Stimulated activated CD4-positive, alpha-beta T cell treated with anti-CD3 and anti-CD28 coated beads, Interleukin-12 subunit alpha, Interleukin-12 subunit beta, amount 100 ng/mL, for 24 hours (primary cell): ENCODE results near the gene CPPED1.

Source experiments
- DNase-seq, 2 experiments: peaks; one replicate each; pipeline ENCODE4 v3.0.0-alpha.2; 2020; ENCODE audit warnings: low read depth in 2 of 2

CPPED1 gene

DNA sequence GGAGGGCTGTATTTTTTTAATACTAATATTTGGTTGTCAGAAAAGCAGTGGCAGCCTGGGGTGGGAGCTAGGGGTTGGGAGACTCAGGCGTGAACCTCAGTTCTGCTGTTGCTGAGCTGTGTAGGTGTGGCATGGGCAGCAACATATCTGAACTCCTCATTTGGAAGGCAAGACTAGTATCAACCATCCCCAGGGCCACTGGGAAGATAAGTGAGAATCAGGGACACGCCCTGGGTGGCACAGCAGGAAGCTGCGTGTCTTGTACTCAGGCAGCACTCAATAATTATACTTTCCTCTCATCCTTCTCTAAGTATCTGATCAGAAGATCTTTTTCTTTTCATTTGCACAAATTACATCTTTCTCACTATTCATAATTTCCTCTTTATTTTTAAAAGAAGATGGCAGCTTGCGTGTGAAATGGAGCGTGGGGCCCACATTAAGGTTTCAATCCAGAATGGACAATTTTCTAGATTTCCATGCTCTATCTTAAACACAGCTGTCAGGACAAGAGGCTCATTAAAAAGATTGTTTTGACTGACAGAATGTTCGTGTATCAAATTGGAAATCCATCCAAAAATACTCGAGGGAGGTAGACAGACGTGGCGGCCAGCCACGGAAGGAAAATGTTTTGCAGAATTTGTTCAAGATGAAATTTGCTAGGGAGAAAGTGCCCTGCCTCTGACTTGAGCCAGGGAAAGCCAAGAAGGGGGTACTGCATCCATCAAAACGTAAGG lies 121.1 kb downstream of the CPPED1 start:
- no peak for DNase-seq

DNA sequence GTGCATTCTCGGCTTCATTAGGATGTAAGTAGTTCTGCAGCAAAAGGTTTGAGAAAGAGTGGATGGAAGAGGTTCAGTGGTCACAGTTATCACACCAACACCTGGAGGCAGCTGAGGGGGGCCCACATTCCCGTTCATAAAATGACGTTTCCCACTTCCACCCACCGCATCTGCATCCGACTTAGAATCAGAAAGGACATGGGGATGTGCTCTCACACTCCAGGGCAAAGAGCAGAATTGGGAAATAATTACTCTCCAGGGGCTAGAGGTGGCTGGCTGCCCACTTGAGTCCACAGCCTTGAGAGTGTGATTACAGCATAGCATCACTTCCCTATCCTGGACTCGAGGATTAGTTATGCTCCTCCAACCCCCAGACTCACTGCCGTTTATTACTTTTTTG lies 122.0 kb downstream of the CPPED1 start:
- DNase-seq, result no peak

DNA sequence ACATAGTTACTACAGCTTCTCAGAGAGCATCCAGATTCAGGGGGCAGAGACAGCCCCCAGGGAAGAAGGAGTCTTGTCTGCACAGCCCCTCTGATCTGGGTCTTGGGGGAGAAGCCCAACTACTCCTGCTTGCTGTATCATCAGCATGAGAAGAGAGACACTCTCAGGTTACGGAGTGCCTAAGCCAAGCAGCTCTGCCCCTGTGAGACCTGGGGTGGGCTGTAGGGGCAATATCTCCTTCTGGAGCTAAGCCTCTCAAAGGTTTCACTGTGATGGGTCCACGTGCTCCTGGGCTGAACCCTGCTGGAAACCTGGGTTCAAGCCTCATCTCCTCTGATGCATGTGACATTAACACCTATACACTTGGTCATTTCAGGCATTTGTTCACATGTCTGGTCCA lies 123.2 kb downstream of the CPPED1 start:
- DNase-seq, result no peak

DNA sequence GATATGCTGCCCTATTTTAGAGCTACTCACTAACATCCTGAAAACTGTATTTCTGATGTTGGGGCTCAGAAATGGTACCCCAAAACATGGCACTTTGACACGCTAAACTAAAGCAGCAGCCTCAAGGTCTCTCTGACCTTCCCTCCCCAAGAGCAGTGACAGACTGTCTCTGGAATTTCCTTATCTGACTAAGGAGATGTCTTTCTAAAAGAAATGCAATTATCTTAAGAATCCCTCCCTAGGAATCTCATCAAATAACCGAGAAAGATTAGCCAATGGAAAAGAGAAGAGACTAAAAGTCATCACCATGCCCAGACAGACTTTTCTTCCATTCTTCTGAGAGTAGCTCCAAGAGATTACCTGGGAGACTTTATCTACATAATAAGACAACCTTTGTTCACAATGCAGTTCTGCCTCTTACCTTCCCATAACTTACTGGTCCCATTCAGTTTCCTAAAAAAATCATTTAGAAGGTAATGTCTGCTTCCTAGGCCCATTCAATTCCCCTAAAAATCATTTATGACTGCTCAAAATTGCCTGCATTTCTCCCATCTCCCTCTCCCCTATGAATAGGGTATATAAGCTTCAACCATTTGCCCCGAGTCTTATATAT lies 123.9 kb downstream of the CPPED1 start:
- no peak for DNase-seq

DNA sequence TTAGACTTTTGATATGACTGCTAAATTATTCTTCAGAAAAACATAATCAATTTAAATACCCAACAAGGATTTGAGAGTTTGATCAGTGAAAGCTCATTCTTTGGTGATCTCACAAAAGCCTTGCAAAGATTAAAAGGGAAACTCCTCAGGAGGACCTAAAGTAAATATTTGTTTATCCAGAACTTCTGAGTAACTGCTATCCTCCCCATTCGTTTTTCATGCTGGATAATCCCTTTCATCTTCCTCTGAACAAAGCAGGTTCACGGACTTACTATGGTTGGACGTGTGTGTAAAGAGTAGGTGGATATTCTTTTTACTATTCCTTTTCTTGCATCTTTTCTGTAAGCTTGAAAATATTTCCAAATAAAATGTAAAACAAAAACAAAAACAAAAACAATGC lies 124.7 kb downstream of the CPPED1 start:
- DNase-seq, result no peak

DNA sequence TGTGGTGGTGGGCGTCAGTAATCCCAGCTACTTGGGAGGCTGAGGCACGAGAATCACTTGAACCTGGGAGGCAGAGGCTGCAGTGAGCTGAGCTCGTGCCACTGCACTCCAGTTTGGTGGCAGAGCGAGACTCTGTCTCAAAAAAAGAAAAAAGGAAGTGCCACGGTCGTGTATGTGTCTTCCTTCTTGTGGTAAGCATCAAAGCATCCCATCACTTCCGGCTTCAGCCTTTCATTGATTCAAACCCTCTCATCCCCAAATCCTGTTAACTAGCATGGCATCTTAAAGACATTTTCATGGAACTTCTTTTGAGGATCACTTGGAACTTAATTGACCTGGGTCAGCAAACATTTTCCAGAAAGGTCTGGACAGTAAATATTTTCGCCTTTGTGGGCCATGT lies 126.2 kb downstream of the CPPED1 start:
- no peak for DNase-seq

DNA sequence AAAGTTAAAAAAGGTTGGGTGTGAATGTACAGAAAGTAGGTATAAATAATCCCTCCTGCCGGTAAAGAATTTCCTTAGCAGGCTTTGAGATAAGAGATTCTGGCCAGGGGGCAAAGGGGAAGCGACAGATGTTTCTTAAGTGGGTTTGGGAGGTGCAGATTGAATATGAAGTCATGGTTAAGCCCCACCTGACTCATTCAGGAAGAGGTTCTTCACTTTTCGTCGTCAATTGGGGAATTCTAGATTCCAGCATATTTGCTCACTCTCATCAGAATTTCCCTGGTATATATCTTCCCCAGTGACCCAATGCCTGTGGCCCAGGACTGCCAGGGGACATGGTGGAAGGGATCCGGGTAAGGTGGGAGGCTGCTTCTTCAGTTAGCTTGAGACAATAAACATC lies 127.8 kb downstream of the CPPED1 start:
- DNase-seq, result no peak

DNA sequence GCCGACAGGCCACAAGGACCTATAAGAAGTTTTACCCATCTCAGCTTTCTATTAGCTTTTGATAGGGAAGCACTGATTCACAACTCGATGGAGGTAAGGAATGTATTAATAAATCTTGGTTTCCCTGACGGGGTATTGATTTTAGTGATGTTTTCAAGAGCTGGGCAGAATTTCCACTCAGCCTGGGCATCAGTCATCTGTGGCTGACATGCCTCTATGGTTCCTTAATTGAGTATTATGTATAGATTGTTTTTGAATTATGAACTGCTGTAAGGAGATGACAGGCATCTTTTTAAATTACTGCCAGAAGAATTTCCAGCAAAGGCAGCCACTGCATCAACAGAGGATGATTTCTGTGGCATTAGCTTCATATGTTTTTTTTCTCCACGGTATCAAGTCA lies 128.6 kb downstream of the CPPED1 start:
- no peak for DNase-seq

DNA sequence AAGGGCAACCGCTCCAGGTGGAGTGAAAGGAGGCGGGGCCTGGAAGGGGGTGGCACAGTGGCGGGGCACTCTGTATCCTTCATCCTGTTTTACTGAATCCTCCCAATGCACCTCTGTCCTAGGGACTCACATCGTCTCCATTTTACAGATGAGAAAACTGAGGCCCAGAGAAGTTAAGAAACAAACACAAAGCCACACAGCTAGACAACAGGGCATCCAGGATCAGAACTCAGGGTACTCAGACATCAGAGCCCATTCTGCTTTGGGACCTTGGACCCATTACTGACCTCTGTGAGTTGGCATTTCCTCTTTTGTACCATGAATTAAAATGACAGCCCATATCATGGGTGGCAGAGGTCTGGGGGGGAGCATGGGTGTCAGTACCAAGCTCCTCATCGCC lies 129.2 kb downstream of the CPPED1 start:
- no peak for DNase-seq

DNA sequence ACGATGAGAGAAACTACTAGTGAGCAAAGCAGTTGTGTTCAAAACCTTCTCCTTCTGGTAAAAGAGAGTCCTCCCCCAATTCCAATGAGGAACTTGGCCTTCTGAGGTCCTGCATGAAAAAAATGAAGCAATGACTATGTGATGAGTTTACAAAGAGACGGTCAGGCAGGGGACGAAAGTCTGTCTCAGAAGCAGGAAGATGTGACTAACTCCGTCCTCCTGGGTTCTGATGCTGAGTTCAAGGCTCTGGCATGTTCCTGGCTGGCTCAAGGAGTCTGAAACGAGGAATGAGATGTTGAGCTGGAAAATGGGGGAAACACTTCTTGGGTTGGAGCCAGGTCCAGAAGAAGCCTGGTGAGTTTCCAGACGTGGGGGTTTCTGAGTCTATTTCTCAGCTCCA lies 129.6 kb downstream of the CPPED1 start:
- no peak for DNase-seq

DNA sequence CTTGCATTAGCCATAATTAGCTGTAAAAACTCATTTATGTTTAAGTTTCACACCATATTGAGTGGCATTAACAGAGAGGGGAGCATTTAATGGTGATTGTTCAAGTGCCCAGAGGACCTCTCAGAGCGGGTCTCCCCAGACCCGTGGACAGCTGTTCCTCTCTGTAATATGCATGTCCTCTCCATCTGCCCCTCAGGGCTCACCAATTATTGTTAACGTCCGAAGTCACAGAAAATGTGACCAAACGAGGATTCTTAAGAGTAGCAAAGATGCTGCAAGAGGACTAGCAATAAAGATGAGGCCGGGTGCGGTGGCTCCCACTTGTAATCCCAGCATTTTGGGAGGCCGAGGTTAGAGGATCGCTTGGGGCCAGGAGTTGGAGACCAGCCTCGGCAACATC lies 130.2 kb downstream of the CPPED1 start:
- no peak for DNase-seq

DNA sequence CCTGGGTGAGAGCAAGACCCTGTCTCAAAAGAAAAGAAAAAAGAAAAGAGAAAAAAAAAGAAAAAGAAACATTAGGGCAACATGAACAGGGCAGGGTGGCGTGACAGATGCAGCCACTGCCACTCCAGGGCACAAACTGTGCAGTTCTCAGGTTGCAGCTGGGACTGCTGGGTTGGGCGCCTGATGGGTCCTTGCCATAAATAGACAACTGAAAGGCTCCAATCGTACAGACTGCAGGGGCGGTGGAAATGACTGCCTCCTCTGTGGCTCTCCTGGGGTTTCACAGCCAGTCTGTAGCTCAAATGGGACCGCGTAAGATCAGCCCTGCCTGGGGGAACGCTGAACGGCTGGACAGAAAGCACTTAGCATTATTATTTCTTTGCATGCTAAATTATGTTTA lies 130.7 kb downstream of the CPPED1 start:
- no peak for DNase-seq

DNA sequence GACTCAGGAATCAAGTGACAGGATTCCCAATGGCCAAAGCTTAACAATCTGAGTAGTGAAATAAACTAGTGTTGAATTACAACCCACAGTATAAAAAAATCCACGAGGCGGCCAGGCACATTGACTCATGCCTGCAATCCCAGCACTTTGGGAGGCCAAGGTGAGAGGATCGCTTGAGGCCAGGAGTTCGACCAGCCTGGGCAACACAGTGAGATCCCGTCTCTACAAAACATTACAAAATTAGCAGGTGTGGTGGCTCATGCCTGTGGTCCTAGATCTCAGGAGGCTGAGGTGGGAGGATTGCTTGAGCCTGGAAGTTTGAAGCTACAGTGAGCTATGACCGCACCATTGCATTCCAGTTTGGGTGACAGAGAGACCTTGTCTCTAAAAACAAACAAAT lies 133.8 kb downstream of the CPPED1 start:
- no peak for DNase-seq

DNA sequence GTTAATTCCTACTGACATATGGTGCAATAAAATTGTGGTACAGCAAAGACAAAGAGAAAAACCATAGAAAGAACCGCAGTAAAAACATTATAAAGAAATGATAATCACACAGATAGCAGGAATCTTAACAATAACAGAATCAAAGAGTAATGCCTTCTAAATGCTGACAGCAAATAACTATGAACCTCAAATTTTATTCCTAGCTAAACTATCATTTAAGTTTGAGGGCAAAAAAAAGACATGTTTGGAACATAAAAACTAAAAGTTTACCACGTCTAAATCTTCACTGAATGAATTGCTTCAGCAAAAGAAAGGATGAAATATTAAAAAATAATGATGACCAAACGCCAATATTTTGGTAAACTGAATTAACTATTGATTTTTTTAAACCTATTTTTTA lies 135.8 kb downstream of the CPPED1 start:
- DNase-seq, result no peak

DNA sequence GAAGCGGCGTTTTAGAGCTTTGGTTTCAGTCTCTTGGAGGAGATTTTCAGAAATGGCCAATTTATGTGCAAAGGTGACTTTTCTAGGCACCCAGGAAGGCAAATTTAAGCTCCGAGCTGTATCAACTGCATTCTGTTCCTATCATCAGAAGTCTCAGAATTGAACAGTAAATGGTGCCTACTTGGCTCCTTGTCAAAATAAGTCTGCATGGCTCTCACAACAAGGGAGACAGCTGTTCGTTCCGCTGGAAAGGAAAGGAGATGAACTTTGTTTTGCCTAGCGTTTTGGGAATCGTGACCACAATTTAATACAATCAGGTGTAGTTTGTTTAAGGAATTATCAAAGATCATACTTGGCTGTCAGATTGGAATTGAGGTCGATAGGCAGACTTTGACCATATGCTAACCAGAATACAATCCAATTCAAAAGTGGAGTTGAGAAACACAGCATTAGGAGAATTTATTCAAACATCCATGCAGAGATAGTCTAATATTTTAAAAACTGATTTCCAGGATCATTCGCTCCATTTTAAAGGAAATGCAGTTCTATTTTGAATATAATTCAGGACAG lies 139.4 kb downstream of the CPPED1 start:
- DNase-seq, result no peak

DNA sequence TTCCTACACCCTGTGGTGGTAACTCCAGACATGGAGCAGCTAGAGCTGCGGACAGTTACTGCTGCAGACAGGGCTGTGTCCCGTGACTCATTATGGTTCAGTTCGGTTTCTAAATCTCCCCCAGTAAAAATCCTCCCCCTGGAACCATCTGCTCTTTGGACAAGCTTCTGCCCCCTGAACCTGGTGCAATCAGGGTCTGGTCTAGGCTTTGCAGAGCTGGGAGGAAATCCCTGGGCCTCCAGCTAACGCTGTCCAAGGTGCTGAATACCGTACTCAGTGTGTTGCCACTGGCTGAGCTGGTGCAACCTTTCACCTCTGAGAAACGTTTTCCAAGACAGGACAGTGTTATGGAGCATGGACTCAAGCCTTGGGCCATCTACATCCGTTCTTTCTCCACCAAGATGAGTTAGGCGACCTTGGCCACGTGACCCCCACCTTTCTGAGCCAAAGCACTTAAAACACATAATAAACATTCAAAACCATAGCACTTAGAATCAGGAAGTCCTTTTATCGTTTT lies 142.0 kb downstream of the CPPED1 start:
- no peak for DNase-seq

DNA sequence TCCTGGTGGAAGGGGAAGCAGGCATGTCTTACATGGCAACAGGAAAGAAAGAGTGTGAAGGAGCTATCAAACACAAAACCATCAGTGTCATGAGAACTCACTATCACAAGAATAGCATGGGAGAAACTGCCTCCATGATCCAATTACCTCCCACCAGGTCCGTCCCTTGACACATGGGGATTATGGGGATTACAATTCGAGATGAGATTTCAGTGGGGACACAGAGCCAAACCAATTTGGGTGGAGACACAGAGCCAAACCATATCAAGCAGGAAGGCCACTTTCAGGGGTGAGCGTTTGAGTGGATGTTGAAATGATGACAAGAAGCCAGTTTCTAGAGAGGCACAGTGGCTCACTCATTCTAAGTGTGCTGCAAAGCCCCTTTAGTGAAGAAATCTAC lies 143.8 kb downstream of the CPPED1 start:
- DNase-seq, result no peak

DNA sequence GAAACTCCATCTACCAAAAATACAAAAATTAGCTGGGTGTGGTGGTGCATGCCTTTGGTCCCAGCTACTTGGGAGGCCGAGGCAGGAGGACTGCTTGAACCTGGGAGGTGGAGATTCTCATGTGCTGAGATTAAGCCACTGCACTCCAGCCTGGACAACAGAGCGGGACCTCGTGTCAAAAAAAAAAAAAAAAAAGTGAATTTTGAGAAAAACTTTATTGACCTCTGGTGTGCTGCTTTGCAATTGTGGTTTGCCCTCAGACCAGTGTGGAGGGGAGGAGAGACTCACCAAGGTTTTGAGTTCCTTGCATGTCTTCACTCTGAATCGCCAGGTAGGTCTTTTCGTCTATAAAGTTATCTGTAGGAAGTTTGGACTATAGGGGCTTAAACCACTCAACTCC lies 145.2 kb downstream of the CPPED1 start:
- DNase-seq, result no peak

DNA sequence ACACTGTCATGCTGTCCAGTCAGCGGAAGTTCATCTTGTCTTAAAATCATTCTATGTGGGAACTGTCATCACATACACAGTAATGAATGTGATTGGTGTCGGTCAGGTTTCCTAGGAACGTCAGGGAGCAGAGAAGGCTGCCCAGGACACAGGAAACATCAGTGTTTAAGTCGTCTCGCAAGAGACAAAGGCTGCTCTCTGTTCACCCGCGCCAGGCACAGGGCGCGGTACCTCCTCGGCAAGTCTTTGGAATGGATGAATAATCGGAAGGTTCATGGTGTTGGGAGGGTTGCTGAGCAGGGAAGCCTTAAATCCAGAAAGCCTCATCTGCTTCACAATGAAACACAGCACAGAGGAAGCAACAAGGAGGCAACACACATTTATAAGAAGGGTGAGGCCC lies 148.2 kb downstream of the CPPED1 start:
- DNase-seq, result no peak

DNA sequence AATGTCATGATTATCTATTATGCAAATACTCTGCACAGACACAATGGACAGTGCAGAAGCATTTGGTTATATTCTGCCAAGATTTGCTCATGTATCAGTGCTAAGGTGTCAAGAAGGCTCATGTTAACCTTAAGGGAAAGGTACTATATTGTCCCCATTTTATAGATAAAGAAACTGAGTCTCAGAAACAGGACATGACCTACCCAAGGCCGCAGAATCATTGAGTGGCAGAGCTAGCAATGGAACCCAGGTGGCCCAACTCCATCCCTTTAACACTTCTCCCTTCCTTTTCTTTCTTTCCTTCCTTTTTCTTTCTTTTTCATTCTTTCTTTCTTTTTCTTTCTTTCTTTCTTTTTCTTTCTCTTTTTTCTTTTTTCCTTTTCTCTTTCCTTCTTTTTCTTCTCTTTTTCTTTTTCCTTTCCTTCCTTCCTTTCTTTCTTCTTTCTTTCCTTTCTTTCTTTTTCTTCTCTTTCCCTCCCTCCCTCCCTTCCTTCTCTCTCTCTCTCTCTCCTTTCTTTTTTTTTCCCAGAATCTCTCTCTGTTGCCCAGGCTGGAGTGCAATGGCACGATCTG lies 149.8 kb downstream of the CPPED1 start:
- DNase-seq, result no peak

DNA sequence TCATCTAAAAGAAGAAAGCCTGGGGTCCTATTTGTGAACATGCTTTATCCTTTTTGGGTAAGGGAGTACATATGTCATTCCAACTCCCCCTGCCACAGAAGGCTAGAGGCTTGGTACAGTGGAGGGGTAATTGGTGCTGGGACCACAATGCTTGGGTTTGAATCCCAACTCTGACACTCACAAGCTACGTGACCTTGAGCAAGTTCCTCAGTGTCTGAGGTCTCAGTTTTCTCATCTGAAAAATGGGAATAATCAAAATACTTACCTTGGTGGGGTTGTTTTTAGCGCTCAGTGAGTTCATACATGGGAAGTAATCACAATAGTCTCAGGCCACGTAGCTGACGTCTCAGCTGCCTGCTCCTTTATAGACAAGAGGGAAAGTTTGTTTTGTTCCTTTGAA lies 150.8 kb downstream of the CPPED1 start:
- no peak for DNase-seq

DNA sequence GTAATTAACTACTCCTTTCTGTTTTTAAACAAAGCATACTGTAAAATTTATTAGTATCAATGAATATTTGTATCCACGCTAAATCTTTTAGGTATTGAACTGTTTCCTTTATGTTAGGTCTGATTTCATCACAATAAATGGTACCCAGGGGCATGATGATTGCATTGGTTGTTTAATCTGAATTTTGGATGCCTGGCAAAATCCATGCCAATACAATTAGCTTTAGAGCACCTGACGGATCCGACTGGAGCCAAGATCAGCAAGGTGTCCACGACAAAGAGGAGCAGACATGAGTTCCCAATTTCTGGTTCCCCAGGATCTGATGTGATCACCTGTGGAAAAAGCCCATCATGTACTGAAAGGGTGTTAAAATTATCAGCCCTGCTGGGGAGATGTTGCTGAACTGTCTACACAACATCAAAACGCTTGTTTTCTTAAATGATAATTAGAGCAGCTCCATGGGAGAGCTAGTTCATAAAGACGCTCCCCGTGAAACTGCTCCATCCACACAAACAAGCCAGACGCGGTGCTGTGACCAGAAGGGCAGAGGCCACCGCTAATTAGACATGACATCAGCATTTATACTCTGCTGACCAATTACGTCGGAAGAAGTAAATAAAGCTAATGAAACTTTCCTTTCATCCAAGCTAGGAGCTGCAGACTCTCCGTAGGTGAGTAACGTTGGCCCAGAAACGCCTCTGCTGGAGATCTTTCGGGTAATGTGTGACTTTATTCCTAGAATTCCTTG lies 151.7 kb downstream of the CPPED1 start:
- no peak for DNase-seq
